Frontal cortex (tissue), 4 donors: ENCODE measurements around the gene HSFX3. TPM values are rescaled to one million over a fixed set of nuclear protein-coding genes. Genes with fewer than 3 reads are reported as not detected.
"Not testable (repeated sequence)": the region's sequence is repeated elsewhere in the genome, so short reads cannot be mapped to it uniquely, and the experiment has no call there.

Experiments
- DNase-seq, 2 donors: peaks; one replicate each; pipeline ENCODE4 v3.0.0; 2012; ENCODE audit warnings: low spot score in 2 of 2
- FAIRE-seq: peaks from 2 replicates; lab custom pipeline; 2012; peaks lifted over from hg19 to GRCh38; lab: Jason Lieb, UNC
- total RNA-seq: library from RNA; depleted of rRNA; stranded (reverse); fragments of >200 nt; gene quantifications from one replicate; pipeline ENCODE4 v1.2.3, GENCODE V29; 2014
- donor health status: control.
- donor health status: control.
- donor health status: control.

The HSFX3 gene
- total RNA-seq, 1 donor from 2014 or later, result not detected

GRCh38 chrX:149546962-149547361, 2.8 kb downstream of the HSFX3 start:
- not testable (repeated sequence) for FAIRE-seq, DNase-seq

GRCh38 chrX:149545545-149546543, 3.9 kb downstream of the HSFX3 start:
- DNase-seq, FAIRE-seq: not testable (repeated sequence)

- no peak for FAIRE-seq
These were observed 8.1 kb downstream of the HSFX3 start for GRCh38 chrX:149541521-149542047.

GRCh38 chrX:149540621-149541520, 8.9 kb downstream of the HSFX3 start, which contains the start of gene EOLA1:
Gene EOLA1 (plus strand): TSS chrX:149541012. CDS start chrX:149545631, 4,619 bp downstream.
- no peak for FAIRE-seq
- peak in 1 of 2 donors; percentile 35 for DNase-seq

More at GRCh38 chrX:149541521-149542047, 8.1 kb downstream of the HSFX3 start:
- no peak for DNase-seq

GRCh38 chrX:149540131-149540620, 9.5 kb downstream of the HSFX3 start:
- peak; percentile 72 to 75 for DNase-seq

GRCh38 chrX:149539283-149540130, 10.2 kb downstream of the HSFX3 start:
- DNase-seq, result peak; percentile 40 to 67
- no peak for FAIRE-seq

More at GRCh38 chrX:149540131-149540620, 9.5 kb downstream of the HSFX3 start:
- FAIRE-seq, result no peak

- not testable (repeated sequence) for FAIRE-seq
These were observed 12.2 kb downstream of the HSFX3 start for GRCh38 chrX:149537474-149537873.

GRCh38 chrX:149534926-149535602, 14.7 kb downstream of the HSFX3 start:
- FAIRE-seq, DNase-seq: not testable (repeated sequence)

More at GRCh38 chrX:149537474-149537873, 12.2 kb downstream of the HSFX3 start:
- DNase-seq, result not testable (repeated sequence)

- not testable (repeated sequence) for FAIRE-seq, DNase-seq
These were observed 15.7 kb downstream of the HSFX3 start for GRCh38 chrX:149533999-149534398.

GRCh38 chrX:149532868-149533267, 16.9 kb downstream of the HSFX3 start:
- not testable (repeated sequence) for FAIRE-seq, DNase-seq

GRCh38 chrX:149531599-149531998, 18.1 kb downstream of the HSFX3 start:
- FAIRE-seq (no peak), DNase-seq (no peak)

GRCh38 chrX:149528381-149528780, 21.3 kb downstream of the HSFX3 start:
- FAIRE-seq (no peak), DNase-seq (no peak)

- FAIRE-seq, result no peak
- no peak for DNase-seq
These were observed 22.0 kb downstream of the HSFX3 start for GRCh38 chrX:149527705-149528104.

- FAIRE-seq, DNase-seq: not testable (repeated sequence)
These were observed 23.2 kb downstream of the HSFX3 start for GRCh38 chrX:149526318-149527033.

GRCh38 chrX:149525903-149526302, 23.8 kb downstream of the HSFX3 start:
- not testable (repeated sequence) for DNase-seq, FAIRE-seq

- not testable (repeated sequence) for FAIRE-seq
These were observed 24.3 kb downstream of the HSFX3 start for GRCh38 chrX:149525389-149525788.

GRCh38 chrX:149522916-149523315, 26.8 kb downstream of the HSFX3 start:
- FAIRE-seq (no peak), DNase-seq (no peak)

More at GRCh38 chrX:149525389-149525788, 24.3 kb downstream of the HSFX3 start:
- not testable (repeated sequence) for DNase-seq
